HG03571 (cell line): ENCODE results near the gene EFNA5.
A peak's percentile ranks its signal among the peaks of the same experiment; 100 is the strongest.

ENCODE experiments used
- ATAC-seq: cut with Tn5 transposase; IDR thresholded peaks from one replicate; pipeline ENCODE4 v1.9.1; 2021; ENCODE audit not compliant: unreplicated experiment

EFNA5 gene

GRCh38 chr5:107670932-107671741, at the start of gene EFNA5:
Gene EFNA5, minus strand, starts transcription at chr5:107670937.
- ATAC-seq = peak; percentile 27

- no peak for ATAC-seq
Observed at GRCh38 chr5:107719034-107719606, 48.4 kb upstream of the EFNA5 start.

- ATAC-seq = no peak
Observed at GRCh38 chr5:107717816-107718215, 47.1 kb upstream of the EFNA5 start.

- no peak for ATAC-seq
Observed at GRCh38 chr5:107713228-107713627, 42.5 kb upstream of the EFNA5 start.

- ATAC-seq = no peak
Observed at GRCh38 chr5:107712359-107712870, 41.7 kb upstream of the EFNA5 start.

- no peak for ATAC-seq
Observed at GRCh38 chr5:107705402-107706014, 34.8 kb upstream of the EFNA5 start.

GRCh38 chr5:107704681-107705401, 34.1 kb upstream of the EFNA5 start:
- ATAC-seq = no peak

- no peak for ATAC-seq
Observed at GRCh38 chr5:107700481-107700880, 29.7 kb upstream of the EFNA5 start.

- ATAC-seq = no peak
Observed at GRCh38 chr5:107699425-107699824, 28.7 kb upstream of the EFNA5 start.

- no peak for ATAC-seq
Observed at GRCh38 chr5:107698286-107698685, 27.5 kb upstream of the EFNA5 start.

GRCh38 chr5:107696498-107696897, 25.8 kb upstream of the EFNA5 start:
- ATAC-seq = no peak

- ATAC-seq = no peak
Observed at GRCh38 chr5:107696080-107696479, 25.3 kb upstream of the EFNA5 start.

GRCh38 chr5:107687937-107688336, 17.2 kb upstream of the EFNA5 start:
- ATAC-seq = no peak

GRCh38 chr5:107687404-107687803, 16.7 kb upstream of the EFNA5 start:
- no peak for ATAC-seq

GRCh38 chr5:107682533-107682932, 11.8 kb upstream of the EFNA5 start:
- ATAC-seq = no peak

GRCh38 chr5:107680799-107681198, 10.1 kb upstream of the EFNA5 start:
- ATAC-seq = no peak

- no peak for ATAC-seq
Observed at GRCh38 chr5:107680099-107680498, 9.4 kb upstream of the EFNA5 start.

- no peak for ATAC-seq
Observed at GRCh38 chr5:107676702-107677101, 6.0 kb upstream of the EFNA5 start.

GRCh38 chr5:107675201-107675600, 4.5 kb upstream of the EFNA5 start:
- no peak for ATAC-seq

- ATAC-seq = no peak
Observed at GRCh38 chr5:107674655-107675054, 3.9 kb upstream of the EFNA5 start.

GRCh38 chr5:107673368-107674136, 2.8 kb upstream of the EFNA5 start:
- ATAC-seq = peak; percentile 66
